Fibroblast of gingiva (primary cell): ENCODE results near the gene FBXO33.
A peak's percentile ranks its signal among the peaks of the same experiment; 100 is the strongest.
"Not testable (repeated sequence)": the region's sequence is repeated elsewhere in the genome, so short reads cannot be mapped to it uniquely, and the experiment has no call there.

Experiments used
- DNase-seq: peaks from one replicate; pipeline ENCODE4 v3.0.0-alpha.2; 2011; ENCODE audit warnings: low read depth

The FBXO33 gene

DNA sequence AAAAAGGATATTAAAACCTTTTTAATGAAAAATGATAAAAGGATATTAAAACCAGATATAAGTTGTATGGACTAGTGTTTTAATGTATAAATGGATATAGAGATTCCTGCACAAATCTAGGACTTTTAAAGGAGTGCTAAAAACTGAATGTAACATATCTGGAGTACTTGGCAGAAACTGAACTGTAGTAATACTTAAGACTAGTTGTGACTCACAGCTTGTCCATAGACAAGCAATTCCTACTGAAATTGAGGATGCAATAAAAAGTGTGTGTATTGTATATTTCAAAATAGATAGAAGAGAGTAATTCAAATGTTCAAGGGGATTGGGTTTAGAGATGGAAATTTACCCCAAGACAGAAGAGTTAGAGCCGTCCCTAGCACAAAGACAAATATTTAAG, 59.6 kb downstream of the FBXO33 start:
- peak; percentile 37 for DNase-seq

- DNase-seq, result no peak
Measured at GRCh38 chr14:39370415-39370814, 61.8 kb downstream of the FBXO33 start.

DNA sequence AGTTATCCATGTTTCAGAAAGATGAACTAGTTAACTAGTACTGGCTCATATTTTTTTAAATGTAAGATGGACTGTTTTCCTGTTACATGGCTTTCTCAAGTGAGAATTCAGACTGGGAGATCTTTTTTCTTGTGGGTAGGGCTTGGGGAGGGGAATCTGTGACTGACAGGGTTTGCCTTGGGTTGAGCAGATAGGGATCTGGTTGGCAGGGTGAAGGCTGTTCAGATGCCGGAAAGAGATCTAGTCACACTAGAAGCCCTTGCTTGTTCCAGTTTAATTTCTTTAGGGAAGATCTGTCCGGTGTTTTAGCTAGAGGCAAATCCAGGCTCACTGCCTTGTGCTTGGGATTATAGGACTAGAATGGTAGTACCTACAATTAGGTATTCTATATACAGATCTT, 63.2 kb downstream of the FBXO33 start:
- DNase-seq, result no peak

DNA sequence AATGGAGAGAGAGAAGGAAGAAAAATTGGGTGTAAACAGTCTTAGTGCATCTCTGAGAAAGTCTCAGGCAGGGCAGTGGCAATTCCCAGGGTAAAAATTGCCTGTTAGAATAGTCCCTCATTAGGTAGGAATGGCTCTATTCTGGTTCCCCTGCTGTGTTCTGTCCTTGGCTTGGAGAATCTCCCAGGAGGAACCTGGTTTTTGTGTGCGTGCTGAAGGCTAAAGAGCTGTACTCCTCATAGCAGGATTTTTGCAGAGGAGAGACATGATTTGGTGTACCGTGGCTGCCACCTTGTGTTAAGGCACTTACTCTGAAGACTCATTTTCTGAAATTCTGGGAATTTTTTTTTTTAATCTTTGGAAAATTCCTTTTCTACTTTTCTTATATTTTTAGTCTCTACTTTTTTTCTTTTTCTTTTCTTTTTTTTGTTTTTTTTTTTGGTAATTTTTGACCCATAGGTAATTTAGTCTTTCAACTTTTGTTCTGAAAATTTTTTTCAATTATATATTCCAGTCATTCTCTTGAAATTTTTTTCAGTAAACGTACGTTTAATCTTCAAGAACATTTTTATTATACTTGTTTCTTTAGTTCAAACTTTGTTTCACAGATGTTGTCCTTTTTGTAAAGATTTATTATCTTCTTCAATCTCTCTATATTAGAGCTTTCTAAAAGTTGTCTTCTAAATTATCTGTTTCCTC, 63.8 kb downstream of the FBXO33 start:
- DNase-seq, result peak; percentile 69

DNA sequence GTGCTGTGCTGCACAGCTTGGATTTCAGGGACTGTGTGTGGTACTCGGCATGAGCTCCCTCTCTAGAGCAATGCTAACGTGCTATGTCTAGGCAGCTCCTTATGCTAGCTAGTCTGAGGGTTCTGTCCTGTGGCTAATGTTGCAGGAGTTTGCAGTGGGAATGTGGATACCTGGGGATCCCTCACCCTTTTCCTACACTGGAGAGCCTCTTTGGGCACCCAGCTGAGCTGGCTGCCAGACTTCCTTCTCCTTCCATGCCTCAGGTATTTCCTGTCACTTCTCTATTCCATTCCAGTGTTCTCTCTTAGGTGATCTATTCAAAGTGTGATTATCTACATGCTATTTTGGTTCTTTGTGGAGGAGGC, 64.9 kb downstream of the FBXO33 start:
- DNase-seq, result no peak

DNA sequence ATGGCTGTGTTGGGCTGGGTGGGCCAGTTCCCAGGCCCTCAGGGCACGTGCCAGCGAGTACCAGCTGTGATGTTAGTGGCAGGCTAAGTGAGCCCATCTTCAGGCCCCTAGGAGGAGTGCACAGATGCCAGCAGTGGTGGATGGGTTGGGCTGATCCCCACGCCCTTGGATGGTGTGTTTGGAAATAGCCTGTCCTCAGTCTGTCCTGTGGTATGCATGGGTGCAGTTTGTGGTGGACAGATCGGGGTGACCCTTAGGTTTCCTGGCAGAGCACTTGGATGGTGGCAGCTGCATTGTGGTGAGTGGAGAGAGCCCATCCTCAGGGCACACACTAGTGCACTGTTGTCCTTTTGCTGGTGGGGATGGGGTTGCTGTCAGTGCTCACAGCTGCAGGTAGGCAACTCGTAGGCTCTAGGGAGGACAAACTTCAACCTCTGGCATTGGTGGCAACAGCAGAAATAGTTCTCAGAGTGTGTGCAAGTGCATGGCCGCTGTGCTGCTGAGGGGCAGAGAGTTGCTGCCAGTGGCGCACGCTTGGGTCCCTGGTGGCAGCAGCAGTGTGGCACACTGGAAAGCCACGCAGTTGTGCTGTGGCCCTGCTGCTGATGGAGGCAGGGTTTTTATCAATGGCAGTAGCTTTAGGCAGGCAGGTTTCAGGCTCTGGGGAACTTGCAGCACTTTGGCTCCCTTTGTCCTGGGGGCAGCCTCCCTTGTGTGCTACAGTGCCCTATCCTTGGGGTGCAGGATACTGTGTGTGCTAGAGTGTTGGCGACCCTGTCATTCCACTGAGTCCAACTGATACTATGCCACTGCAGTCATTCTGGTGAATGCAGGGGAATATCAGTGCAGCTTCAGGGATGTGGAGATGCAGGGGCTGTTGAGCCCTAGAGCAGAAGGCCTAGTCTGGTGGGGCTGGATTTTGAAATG, 65.5 kb downstream of the FBXO33 start:
- DNase-seq, result no peak

GRCh38 chr14:39365354-39365753, 66.9 kb downstream of the FBXO33 start:
- no peak for DNase-seq

DNA sequence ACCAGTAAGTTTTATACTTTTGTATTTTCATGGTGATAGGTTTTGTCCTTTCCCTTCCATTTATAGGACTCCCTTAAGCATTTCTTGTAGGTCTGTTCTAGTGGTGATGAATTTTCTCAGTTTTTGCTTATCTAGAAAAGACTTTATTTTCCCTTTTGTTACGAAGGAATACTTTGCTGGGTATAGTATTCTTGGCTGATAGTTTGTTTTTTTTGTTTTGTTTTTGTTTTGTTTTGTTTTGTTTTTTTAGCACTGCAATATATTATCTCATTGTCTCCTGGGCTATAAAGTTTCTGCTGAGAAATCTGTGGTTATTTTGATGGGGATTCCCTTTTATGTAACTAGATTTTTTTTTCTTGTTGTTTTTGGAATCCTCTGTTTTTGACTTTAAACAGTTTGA, 67.7 kb downstream of the FBXO33 start:
- DNase-seq, result no peak

DNA sequence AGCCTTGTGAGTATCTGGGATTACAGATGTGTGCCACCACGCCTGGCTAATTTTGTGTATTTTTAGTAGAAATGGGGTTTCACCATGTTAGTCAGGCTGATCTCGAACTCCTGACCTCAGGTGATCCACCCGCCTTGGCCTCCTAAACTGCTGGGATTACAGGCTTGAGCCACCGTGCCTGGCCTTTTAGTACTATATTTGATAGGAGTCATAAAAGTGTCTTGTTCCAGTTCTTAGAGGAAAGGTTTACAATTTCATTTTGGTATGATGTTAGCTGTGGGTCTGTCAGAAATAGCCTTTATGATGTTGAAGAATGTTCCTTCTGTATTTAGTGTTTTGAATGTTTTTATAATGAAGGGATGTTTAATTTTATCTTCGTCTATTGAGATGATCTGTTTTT, 70.7 kb downstream of the FBXO33 start:
- DNase-seq, result not testable (repeated sequence)

- no peak for DNase-seq
Measured at GRCh38 chr14:39360316-39360715, 71.9 kb downstream of the FBXO33 start.

DNA sequence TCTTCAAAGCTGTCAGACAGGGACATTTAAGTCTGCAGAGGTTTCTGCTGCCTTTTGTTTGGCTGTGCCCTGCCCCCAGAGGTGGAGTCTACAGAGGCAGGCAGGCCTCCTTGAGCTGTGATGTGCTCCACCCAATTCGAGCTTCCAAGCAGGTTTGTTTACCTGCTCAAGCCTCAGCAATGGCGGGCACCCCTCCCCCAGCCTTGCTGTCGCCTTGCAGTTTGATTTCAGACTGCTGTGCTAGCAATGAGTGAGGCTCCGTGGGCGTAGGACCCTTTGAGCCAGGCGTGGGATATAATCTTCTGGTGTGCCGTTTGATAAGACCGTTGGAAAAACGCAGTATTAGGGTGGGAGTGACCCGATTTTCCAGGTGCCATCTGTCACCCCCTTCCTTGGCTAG, 73.2 kb downstream of the FBXO33 start:
- not testable (repeated sequence) for DNase-seq

DNA sequence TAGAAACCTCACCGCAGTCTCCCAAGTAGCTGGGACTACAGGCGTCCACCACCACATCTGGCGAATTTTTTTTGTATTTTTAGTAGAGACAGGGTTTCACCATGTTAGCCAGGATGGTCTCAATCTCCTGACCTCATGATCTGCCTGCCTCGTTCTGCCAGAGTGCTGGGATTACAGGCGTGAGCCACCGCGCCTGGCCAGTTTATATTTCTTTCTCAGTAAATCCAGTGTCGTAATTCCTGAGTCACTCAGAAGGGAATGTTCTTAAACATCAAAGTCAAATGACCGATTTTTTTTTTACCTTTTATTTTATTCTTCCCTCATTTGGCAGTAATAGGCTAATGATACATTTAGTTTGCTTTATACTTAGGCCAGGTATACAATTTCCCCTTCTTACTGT, 80.5 kb downstream of the FBXO33 start:
- DNase-seq, result peak; percentile 46

GRCh38 chr14:39350866-39351265, 81.4 kb downstream of the FBXO33 start:
- DNase-seq, result no peak
